ENCODE measurements around the gene ANXA3.

DNA sequence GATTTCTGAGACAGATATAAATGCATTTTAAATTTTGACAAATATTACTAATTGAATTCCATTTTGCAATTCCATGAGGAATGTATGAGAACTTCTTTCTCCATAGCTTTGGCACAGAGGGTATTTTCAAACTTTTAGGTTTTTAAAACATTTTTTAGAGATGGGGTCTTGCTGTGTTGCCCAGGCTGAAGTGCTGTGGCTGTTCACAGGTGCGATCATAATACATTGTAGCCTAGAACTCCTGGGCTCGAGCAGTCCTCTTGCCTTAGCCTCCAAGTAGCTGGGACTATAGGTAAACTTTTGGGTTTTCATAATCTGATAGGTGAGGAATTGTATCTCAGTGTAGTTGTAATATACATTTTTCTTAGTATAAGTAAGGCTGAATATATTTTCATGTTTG lies 53.4 kb downstream of the ANXA3 start:
- TF ChIP-seq, protein P1, sequence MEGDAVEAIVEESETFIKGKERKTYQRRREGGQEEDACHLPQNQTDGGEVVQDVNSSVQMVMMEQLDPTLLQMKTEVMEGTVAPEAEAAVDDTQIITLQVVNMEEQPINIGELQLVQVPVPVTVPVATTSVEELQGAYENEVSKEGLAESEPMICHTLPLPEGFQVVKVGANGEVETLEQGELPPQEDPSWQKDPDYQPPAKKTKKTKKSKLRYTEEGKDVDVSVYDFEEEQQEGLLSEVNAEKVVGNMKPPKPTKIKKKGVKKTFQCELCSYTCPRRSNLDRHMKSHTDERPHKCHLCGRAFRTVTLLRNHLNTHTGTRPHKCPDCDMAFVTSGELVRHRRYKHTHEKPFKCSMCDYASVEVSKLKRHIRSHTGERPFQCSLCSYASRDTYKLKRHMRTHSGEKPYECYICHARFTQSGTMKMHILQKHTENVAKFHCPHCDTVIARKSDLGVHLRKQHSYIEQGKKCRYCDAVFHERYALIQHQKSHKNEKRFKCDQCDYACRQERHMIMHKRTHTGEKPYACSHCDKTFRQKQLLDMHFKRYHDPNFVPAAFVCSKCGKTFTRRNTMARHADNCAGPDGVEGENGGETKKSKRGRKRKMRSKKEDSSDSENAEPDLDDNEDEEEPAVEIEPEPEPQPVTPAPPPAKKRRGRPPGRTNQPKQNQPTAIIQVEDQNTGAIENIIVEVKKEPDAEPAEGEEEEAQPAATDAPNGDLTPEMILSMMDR (IDR thresholded peaks at IDR 0.05), result no peak
- TF ChIP-seq NRF1 (IDR thresholded peaks at IDR 0.05; ENCODE audit: low read depth, low read length), result no peak
- no peak for TF ChIP-seq YY1 (IDR thresholded peaks at IDR 0.05; ENCODE audit: low read depth)
- TF ChIP-seq, protein P2, sequence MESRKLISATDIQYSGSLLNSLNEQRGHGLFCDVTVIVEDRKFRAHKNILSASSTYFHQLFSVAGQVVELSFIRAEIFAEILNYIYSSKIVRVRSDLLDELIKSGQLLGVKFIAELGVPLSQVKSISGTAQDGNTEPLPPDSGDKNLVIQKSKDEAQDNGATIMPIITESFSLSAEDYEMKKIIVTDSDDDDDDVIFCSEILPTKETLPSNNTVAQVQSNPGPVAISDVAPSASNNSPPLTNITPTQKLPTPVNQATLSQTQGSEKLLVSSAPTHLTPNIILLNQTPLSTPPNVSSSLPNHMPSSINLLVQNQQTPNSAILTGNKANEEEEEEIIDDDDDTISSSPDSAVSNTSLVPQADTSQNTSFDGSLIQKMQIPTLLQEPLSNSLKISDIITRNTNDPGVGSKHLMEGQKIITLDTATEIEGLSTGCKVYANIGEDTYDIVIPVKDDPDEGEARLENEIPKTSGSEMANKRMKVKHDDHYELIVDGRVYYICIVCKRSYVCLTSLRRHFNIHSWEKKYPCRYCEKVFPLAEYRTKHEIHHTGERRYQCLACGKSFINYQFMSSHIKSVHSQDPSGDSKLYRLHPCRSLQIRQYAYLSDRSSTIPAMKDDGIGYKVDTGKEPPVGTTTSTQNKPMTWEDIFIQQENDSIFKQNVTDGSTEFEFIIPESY (IDR thresholded peaks at IDR 0.05; ENCODE audit: borderline replicate concordance, low read depth), result no peak
- TF ChIP-seq, protein P3, sequence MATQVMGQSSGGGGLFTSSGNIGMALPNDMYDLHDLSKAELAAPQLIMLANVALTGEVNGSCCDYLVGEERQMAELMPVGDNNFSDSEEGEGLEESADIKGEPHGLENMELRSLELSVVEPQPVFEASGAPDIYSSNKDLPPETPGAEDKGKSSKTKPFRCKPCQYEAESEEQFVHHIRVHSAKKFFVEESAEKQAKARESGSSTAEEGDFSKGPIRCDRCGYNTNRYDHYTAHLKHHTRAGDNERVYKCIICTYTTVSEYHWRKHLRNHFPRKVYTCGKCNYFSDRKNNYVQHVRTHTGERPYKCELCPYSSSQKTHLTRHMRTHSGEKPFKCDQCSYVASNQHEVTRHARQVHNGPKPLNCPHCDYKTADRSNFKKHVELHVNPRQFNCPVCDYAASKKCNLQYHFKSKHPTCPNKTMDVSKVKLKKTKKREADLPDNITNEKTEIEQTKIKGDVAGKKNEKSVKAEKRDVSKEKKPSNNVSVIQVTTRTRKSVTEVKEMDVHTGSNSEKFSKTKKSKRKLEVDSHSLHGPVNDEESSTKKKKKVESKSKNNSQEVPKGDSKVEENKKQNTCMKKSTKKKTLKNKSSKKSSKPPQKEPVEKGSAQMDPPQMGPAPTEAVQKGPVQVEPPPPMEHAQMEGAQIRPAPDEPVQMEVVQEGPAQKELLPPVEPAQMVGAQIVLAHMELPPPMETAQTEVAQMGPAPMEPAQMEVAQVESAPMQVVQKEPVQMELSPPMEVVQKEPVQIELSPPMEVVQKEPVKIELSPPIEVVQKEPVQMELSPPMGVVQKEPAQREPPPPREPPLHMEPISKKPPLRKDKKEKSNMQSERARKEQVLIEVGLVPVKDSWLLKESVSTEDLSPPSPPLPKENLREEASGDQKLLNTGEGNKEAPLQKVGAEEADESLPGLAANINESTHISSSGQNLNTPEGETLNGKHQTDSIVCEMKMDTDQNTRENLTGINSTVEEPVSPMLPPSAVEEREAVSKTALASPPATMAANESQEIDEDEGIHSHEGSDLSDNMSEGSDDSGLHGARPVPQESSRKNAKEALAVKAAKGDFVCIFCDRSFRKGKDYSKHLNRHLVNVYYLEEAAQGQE (IDR thresholded peaks at IDR 0.05; ENCODE audit: low read depth, low read length), result no peak
- no peak for TF ChIP-seq EZH2phosphoT487 (IDR thresholded peaks at IDR 0.05; ENCODE audit: borderline replicate concordance, low read depth)
- TF ChIP-seq JUND (IDR thresholded peaks at IDR 0.05), result no peak
- TF ChIP-seq CHD2 (IDR thresholded peaks at IDR 0.05; ENCODE audit: low read length, partially characterized antibody), result no peak
- no peak for TF ChIP-seq EP300 (IDR thresholded peaks at IDR 0.05; ENCODE audit: borderline replicate concordance in 1 of 2, low read depth in 1 of 2, low read length in 1 of 2)
- no peak for TF ChIP-seq TAF1 (IDR thresholded peaks at IDR 0.05; ENCODE audit: borderline replicate concordance, low read depth, low read length)
- TF ChIP-seq, protein P4, sequence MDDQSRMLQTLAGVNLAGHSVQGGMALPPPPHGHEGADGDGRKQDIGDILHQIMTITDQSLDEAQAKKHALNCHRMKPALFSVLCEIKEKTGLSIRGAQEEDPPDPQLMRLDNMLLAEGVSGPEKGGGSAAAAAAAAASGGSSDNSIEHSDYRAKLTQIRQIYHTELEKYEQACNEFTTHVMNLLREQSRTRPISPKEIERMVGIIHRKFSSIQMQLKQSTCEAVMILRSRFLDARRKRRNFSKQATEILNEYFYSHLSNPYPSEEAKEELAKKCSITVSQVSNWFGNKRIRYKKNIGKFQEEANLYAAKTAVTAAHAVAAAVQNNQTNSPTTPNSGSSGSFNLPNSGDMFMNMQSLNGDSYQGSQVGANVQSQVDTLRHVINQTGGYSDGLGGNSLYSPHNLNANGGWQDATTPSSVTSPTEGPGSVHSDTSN (IDR thresholded peaks at IDR 0.05), result no peak
- TF ChIP-seq POLR2AphosphoS5 (IDR thresholded peaks at IDR 0.05; ENCODE audit: low read depth, low read length), result no peak
